Osteoblast (primary cell): ENCODE data around the gene ANLN. TPM values are rescaled to one million over a fixed set of nuclear protein-coding genes. Genes with fewer than 3 reads are reported as not detected.

Source experiments
- DNase-seq: peaks from one replicate; pipeline ENCODE4 v3.0.0; 2011; ENCODE audit warnings: low spot score, mixed read lengths; ENCODE audit not compliant: insufficient read length; ENCODE audit errors: missing footprints
- H2AFZ ChIP-seq: 2 replicates; pipeline ENCODE4 v1.6.0; 2011; ENCODE audit warnings: mild to moderate bottlenecking, low read length
- H3K27ac ChIP-seq: 2 replicates; pipeline ENCODE4 v1.5.1; 2011; ENCODE audit warnings: mild to moderate bottlenecking, low read depth, low read length, moderate library complexity
- H3K27me3 ChIP-seq: 2 replicates; pipeline ENCODE4 v1.6.0; 2012; ENCODE audit warnings: mild to moderate bottlenecking, control low read depth, inconsistent platforms, low read length, moderate library complexity; ENCODE audit not compliant: insufficient read depth
- H3K36me3 ChIP-seq: 2 replicates; pipeline ENCODE4 v1.5.1; 2011; ENCODE audit warnings: mild to moderate bottlenecking, low read length, control low read depth, moderate library complexity; ENCODE audit not compliant: insufficient read depth
- H3K4me1 ChIP-seq: 2 replicates; pipeline ENCODE4 v1.5.1; 2011; ENCODE audit warnings: mild to moderate bottlenecking, low read length, control low read depth, moderate library complexity; ENCODE audit not compliant: insufficient read depth
- H3K4me2 ChIP-seq: 2 replicates; pipeline ENCODE4 v1.6.0; 2011; ENCODE audit warnings: mild to moderate bottlenecking, low read length; ENCODE audit not compliant: insufficient read depth
- H3K4me3 ChIP-seq: fragments of 200-600 bp; sonication (generic); 3 replicates; pipeline ENCODE4 v1.5.1; 2012; ENCODE audit warnings: mild to moderate bottlenecking, low read length, inconsistent platforms; ENCODE audit not compliant: insufficient read depth
- H3K79me2 ChIP-seq: 2 replicates; pipeline ENCODE4 v1.6.0; 2012; ENCODE audit warnings: mild to moderate bottlenecking, low read length, control low read depth, inconsistent platforms; ENCODE audit not compliant: insufficient read depth
- H3K9me3 ChIP-seq: 2 replicates; pipeline ENCODE4 v1.5.1; 2011; ENCODE audit warnings: low read depth, low read length, control low read depth
- H4K20me1 ChIP-seq: 2 replicates; pipeline ENCODE4 v1.6.0; 2012; ENCODE audit warnings: mild to moderate bottlenecking, low read length, control low read depth; ENCODE audit not compliant: insufficient read depth
- CTCF ChIP-seq: IDR thresholded peaks from 2 replicates; pipeline ENCODE4 v1.5.1; 2011; ENCODE audit warnings: mild to moderate bottlenecking, low read depth, low read length, moderate library complexity; ENCODE audit errors: extremely low read depth
- total RNA-seq: library from RNA; depleted of rRNA; stranded (reverse); fragments of >200 nt; gene quantifications from 2 replicates; pipeline ENCODE4 v1.2.3, GENCODE V29; 2012

Gene ANLN
- total RNA-seq, 1 donor = 12.7 TPM

GRCh38 chr7:36469236-36469635 lies 79.6 kb downstream of the ANLN start:
- no peaks in the 10 kb centered on the region for H3K79me2 ChIP-seq
- H3K36me3 ChIP-seq = no peaks in the 10 kb centered on the region

GRCh38 chr7:36472141-36472729 lies 82.6 kb downstream of the ANLN start:
- H4K20me1 ChIP-seq = no peaks in the 10 kb centered on the region
- DNase-seq = no peak
- no peaks in the 10 kb centered on the region for H3K36me3 ChIP-seq
- H3K4me2 ChIP-seq = no peak overlapping the region
- H3K27me3 ChIP-seq = no peaks in the 10 kb centered on the region
- no peaks in the 10 kb centered on the region for H3K79me2 ChIP-seq
- H3K4me3 ChIP-seq = no peak overlapping the region
- no peak overlapping the region for H2AFZ ChIP-seq
- H3K9me3 ChIP-seq = no peaks in the 10 kb centered on the region
- TF ChIP-seq CTCF = no peak
- no peak overlapping the region for H3K27ac ChIP-seq
- peaks cover 15% of the 10 kb centered on the region for H3K4me1 ChIP-seq

More at GRCh38 chr7:36469236-36469635, 79.6 kb downstream of the ANLN start:
- Histone ChIP-seq H3K4me3 (no peak overlapping the region), H2AFZ (no peak overlapping the region), H3K27me3 (peaks cover 6% of the 10 kb centered on the region), H3K4me1 (peaks cover 15% of the 10 kb centered on the region), H3K9me3 (no peaks in the 10 kb centered on the region), H3K4me2 (no peak overlapping the region), H4K20me1 (no peaks in the 10 kb centered on the region), H3K27ac (no peak overlapping the region)
- no peak for DNase-seq
- no peak for TF ChIP-seq CTCF

- no peaks in the 10 kb centered on the region for H3K79me2 ChIP-seq
- H4K20me1 ChIP-seq = no peaks in the 10 kb centered on the region
- no peak overlapping the region for H3K4me2 ChIP-seq
- no peak for DNase-seq
- H3K36me3 ChIP-seq = no peaks in the 10 kb centered on the region
- no peaks in the 10 kb centered on the region for H3K27me3 ChIP-seq
- no peaks in the 10 kb centered on the region for H3K9me3 ChIP-seq
- H3K27ac ChIP-seq = no peak overlapping the region
- no peak overlapping the region for H3K4me3 ChIP-seq
- H2AFZ ChIP-seq = no peak overlapping the region
- peak; percentile 64 for TF ChIP-seq CTCF
- peaks cover 8% of the 10 kb centered on the region for H3K4me1 ChIP-seq
These were observed 84.0 kb downstream of the ANLN start for GRCh38 chr7:36473454-36474282.

GRCh38 chr7:36474283-36475010 lies 84.8 kb downstream of the ANLN start:
- no peaks in the 10 kb centered on the region for H3K79me2 ChIP-seq
- H3K27ac ChIP-seq = no peak overlapping the region
- H3K4me3 ChIP-seq = no peak overlapping the region
- TF ChIP-seq CTCF = no peak
- H3K4me1 ChIP-seq = no peaks in the 10 kb centered on the region
- no peaks in the 10 kb centered on the region for H3K27me3 ChIP-seq
- H3K9me3 ChIP-seq = no peaks in the 10 kb centered on the region
- no peak overlapping the region for H2AFZ ChIP-seq
- no peaks in the 10 kb centered on the region for H3K36me3 ChIP-seq
- peak overlapping the region; percentile 28 for H3K4me2 ChIP-seq
- no peaks in the 10 kb centered on the region for H4K20me1 ChIP-seq
- no peak for DNase-seq
